ENCODE results near the gene ESRP2.
A peak's percentile ranks its signal among the peaks of the same experiment; 100 is the strongest.

The ESRP2 gene

DNA sequence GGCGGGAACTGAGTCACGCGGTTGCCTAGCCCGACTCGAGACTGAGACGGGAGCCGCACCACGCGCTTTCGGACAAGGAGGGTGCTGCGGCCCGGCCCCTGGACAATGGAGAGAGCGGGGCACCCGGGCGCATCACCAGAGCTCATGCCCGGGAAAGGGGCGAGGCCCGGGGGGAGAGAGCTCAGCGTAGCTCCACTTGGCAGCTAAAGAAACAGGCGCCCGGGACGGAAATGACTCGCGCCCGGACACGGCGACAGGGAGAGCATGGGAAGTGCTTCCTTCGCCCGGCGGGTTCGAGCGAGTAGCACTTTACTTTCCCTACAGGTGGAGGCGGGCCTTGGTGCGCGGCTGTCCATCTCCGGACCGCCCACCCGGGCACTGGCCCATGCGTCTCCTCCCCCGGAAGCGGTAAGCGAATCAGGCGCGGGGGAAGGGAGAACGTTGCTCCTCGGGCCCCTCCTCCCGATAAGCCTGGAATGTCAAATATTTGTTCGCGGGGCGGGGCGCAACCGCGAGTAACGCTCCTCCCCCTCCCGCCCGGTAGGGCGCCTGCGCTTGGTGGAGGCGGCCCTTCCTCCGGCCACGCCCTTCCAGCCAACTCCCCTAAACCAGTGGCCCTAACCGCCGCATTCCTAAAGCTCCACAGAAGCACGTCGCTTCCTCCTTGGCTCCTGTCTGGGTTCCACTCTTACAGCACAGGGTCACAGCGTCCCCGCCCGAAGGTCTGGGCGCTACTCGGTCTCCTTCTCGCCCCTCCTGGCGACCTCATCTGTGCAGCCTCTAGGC, 1.5 kb upstream of the ESRP2 start:
- Histone ChIP-seq H3K27ac (peak overlapping the region; percentile 72 to 86), H3K4me3 (peak overlapping the region; percentile 76)
- DNase-seq (ENCODE audit: low spot score): peak; percentile 99
- TF ChIP-seq, protein P1, sequence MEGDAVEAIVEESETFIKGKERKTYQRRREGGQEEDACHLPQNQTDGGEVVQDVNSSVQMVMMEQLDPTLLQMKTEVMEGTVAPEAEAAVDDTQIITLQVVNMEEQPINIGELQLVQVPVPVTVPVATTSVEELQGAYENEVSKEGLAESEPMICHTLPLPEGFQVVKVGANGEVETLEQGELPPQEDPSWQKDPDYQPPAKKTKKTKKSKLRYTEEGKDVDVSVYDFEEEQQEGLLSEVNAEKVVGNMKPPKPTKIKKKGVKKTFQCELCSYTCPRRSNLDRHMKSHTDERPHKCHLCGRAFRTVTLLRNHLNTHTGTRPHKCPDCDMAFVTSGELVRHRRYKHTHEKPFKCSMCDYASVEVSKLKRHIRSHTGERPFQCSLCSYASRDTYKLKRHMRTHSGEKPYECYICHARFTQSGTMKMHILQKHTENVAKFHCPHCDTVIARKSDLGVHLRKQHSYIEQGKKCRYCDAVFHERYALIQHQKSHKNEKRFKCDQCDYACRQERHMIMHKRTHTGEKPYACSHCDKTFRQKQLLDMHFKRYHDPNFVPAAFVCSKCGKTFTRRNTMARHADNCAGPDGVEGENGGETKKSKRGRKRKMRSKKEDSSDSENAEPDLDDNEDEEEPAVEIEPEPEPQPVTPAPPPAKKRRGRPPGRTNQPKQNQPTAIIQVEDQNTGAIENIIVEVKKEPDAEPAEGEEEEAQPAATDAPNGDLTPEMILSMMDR (IDR thresholded peaks at IDR 0.05): no peak

DNA sequence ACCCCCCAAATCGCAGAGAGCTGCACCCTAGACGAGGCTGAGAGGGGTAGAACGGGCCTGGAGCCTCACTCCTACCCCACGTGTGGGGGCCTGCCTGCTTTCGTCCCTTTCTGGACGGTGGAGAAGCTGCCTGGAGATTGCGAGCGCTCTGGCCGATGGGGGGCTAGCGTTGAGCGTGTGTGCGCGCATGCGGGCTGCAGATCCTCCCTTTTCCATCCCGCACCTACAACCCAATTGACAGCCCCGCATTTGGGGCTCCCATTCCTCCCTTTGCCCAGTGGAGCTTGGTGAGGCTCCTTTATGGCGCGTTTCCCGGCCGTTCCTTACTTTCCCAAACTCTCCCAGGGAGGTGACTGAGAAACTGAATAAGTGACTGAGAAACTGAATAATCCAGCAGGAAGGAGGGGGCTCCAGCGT, 907 bp upstream of the ESRP2 start:
- TF ChIP-seq, protein P1 (IDR thresholded peaks at IDR 0.05): no peak
- H3K4me3 ChIP-seq: peak overlapping the region; percentile 76
- DNase-seq (ENCODE audit: low spot score): no peak
- peak overlapping the region; percentile 72 to 86 for H3K27ac ChIP-seq

DNA sequence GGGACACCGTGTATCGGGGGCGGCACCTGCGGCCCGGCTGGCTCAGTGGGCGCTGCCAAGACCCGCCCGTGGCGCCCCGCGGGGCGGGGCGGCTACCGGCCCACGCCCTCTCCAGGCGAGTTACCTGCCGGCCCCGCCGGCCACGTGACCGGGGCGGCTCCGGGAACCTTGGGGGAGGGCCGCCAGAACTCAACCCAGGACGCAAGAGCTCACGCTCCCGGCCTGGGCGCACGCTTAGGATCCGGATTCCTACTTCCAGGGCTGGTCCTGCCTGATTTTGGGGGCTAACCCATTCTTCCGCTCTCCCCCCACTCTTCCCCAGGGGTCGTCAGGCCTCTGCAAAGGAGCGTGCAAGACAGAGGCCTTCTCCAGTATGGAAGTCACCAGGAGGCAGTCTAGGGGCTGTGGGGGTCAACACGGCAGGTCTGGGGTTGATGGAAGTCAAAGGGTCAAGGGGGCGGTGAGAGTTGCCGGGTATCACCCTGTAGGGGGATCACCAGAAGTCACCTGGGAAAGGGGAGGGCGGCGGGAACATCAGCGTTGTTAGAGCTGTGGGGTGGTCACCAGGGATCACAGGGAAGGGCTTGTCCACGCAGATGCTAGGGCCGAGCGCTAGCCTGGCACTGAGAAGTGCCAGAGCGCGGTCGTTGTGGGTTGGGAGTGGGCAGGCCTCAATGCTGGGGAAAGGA, 354 bp upstream of the ESRP2 start:
- TF ChIP-seq, protein P1 (IDR thresholded peaks at IDR 0.05): no peak
- Histone ChIP-seq H3K27ac (peak overlapping the region; percentile 72 to 86), H3K4me3 (peak overlapping the region; percentile 76)
- peak; percentile 80 for DNase-seq (ENCODE audit: low spot score)

GRCh38 chr16:68235108-68235886, 630 bp downstream of the ESRP2 start:
- H3K27ac ChIP-seq: peak overlapping the region; percentile 3 to 24
- peak overlapping the region; percentile 76 for H3K4me3 ChIP-seq
- DNase-seq (ENCODE audit: low spot score): peak; percentile 73
- TF ChIP-seq, protein P1 (IDR thresholded peaks at IDR 0.05): no peak

GRCh38 chr16:68234188-68235107, 1.5 kb downstream of the ESRP2 start:
- peak; percentile 75 for DNase-seq (ENCODE audit: low spot score)
- Histone ChIP-seq H3K27ac (no peak overlapping the region), H3K4me3 (no peak overlapping the region)
- TF ChIP-seq, protein P1 (IDR thresholded peaks at IDR 0.05): no peak

DNA sequence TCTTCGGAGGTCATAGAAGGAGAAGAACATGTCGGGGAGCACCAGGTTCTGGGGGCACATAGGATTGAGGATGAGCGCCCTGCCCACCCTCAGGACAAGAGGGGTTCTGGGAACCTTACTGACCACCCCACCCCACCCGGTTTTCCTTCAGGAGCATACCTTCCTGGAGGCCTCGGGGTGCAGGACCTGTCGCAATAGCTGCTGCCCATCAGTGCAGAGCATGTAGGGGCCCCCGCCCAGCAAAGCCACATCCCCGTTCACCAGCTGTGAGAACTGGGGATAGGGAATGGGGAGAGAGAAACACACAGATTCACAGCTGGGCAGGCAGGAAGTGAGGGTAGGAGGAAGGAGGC, 2.1 kb downstream of the ESRP2 start:
- TF ChIP-seq, protein P1 (IDR thresholded peaks at IDR 0.05): no peak
- H3K4me3 ChIP-seq: no peak overlapping the region
- DNase-seq (ENCODE audit: low spot score): peak; percentile 72
- peak overlapping the region in 1 of 2 donors; percentile 9 for H3K27ac ChIP-seq

All from coronary artery (tissue), 2 donors.